K562 (cell line): ENCODE data around the gene UCHL5. TPM values are rescaled to one million over a fixed set of nuclear protein-coding genes. Genes with fewer than 3 reads are reported as not detected.
A peak's percentile ranks its signal among the peaks of the same experiment; 100 is the strongest.

ENCODE experiments used
- ARID1B ChIP-seq: fragments of 450-650 bp; IDR thresholded peaks from 2 replicates; pipeline ENCODE4 v1.6.1; 2016; ENCODE audit warnings: antibody characterized with exemption, mild to moderate bottlenecking, inconsistent platforms
- BACH1 ChIP-seq: fragments of 200-800 bp; sonication (Bioruptor generic); IDR thresholded peaks from 2 replicates; pipeline ENCODE4 v1.6.1; 2016; ENCODE audit warnings: missing genetic modification characterization, missing compliant biosample characterization
- CHCHD3 ChIP-seq: fragments of 250-450 bp; sonication (Bioruptor Pico); IDR thresholded peaks from 2 replicates; pipeline ENCODE4 v2.1.2; 2022; ENCODE audit warnings: mild to moderate bottlenecking
- EP300 ChIP-seq: IDR thresholded peaks from 2 replicates; pipeline ENCODE4 v1.6.1; 2012; ENCODE audit warnings: low read length, improper control_type of control experiment
- FOXK1 ChIP-seq: sonication (generic); formaldehyde crosslinking; IDR thresholded peaks from 2 replicates; pipeline ENCODE4 v1.8.0; 2022; ENCODE audit warnings: missing genetic modification reagents, mild to moderate bottlenecking, borderline replicate concordance
- MEF2D ChIP-seq: conservative IDR thresholded peaks from 2 replicates; pipeline ENCODE4 v1.6.1; 2016; ENCODE audit warnings: low read depth, missing genetic modification characterization, missing compliant biosample characterization
- NEUROD1 ChIP-seq: fragments of 150-350 bp; IDR thresholded peaks from 2 replicates; pipeline ENCODE4 v1.6.1; 2014; ENCODE audit warnings: borderline replicate concordance, low read length, low read depth; ENCODE audit not compliant: partially characterized antibody
- POLR2AphosphoS2 ChIP-seq: IDR thresholded peaks from 2 replicates; pipeline ENCODE4 v1.6.1; 2012; ENCODE audit warnings: low read length, improper control_type of control experiment
- PPARD ChIP-seq: fragments of 250-450 bp; sonication (Bioruptor Pico); IDR thresholded peaks from 2 replicates; pipeline ENCODE4 v1.8.0; 2022; ENCODE audit warnings: inconsistent platforms, mild to moderate bottlenecking, moderate library complexity
- TARDBP ChIP-seq: fragments of 450-650 bp; IDR thresholded peaks from 2 replicates; pipeline ENCODE4 v1.6.1; 2016
- TCF7 ChIP-seq: sonication (generic); IDR thresholded peaks from 2 replicates; pipeline ENCODE4 v1.6.1; 2016; ENCODE audit warnings: antibody characterized with exemption, borderline replicate concordance
- ZFP30 ChIP-seq: fragments of 250-450 bp; sonication (Bioruptor Pico); IDR thresholded peaks from 2 replicates; pipeline ENCODE4 v1.8.0; 2022; ENCODE audit warnings: moderate library complexity, mild to moderate bottlenecking, inconsistent platforms, borderline replicate concordance
- ZNF584 ChIP-seq: fragments of 200-800 bp; sonication (Bioruptor generic); IDR thresholded peaks from 2 replicates; pipeline ENCODE4 v1.6.1; 2016; ENCODE audit warnings: low read depth, mild to moderate bottlenecking, missing genetic modification characterization, missing compliant biosample characterization
- ZNF76 ChIP-seq: fragments of 250-450 bp; sonication (Bioruptor Pico); IDR thresholded peaks from 2 replicates; pipeline ENCODE4 v1.4.0; 2020; ENCODE audit warnings: mild to moderate bottlenecking, moderate library complexity, borderline replicate concordance
- polyA plus RNA-seq, 8 experiments: library from polyadenylated mRNA; depleted of rRNA in 4 of 8; stranded (reverse) in 5 of 8; unstranded in 3 of 8; fragments of >200 nt; fragmentation: Nextera tagmentation in 2 of 8; fragmentation: Illumina TruSeq in 1 of 8; extraction: Ambion mirVana in 2 of 8; extraction: Trizol in 1 of 8; gene quantifications; 2 replicates each; pipeline versions ENCODE4 v1.2.1 to v1.2.3, GENCODE V29; 2011 to 2014; ENCODE audit warnings: inconsistent platforms in 1 of 8, missing spikeins in 1 of 8
- total RNA-seq, 7 experiments: library from RNA; depleted of rRNA in 6 of 7; stranded (reverse); fragments of >200 nt in 6 of 7; fragmentation: Illumina TruSeq in 2 of 7; extraction: Trizol in 2 of 7; gene quantifications; 2 replicates each; pipeline versions ENCODE4 v1.2.1 to v1.2.3, GENCODE V29; 2011 to 2021; ENCODE audit warnings: low replicate concordance in 1 of 7
- TF ChIP-seq, protein P1 (sequence below): fragments of 450-650 bp; IDR thresholded peaks from 2 replicates; pipeline ENCODE4 v1.6.1; 2016; ENCODE audit warnings: low read depth
- TF ChIP-seq, protein P2 (sequence below): sonication (generic); formaldehyde crosslinking; IDR thresholded peaks from 2 replicates; pipeline ENCODE4 v1.9.0; 2022; ENCODE audit warnings: mild to moderate bottlenecking, missing genetic modification reagents
- TF ChIP-seq, protein P3 (sequence below): IDR thresholded peaks from 3 replicates; pipeline ENCODE4 v1.6.1; 2011; ENCODE audit warnings: borderline replicate concordance, mild to moderate bottlenecking; ENCODE audit not compliant: insufficient read length, insufficient read depth
- TF ChIP-seq, protein P4 (sequence below): sonication (generic); formaldehyde crosslinking; IDR thresholded peaks from 2 replicates; pipeline ENCODE4 v1.8.0; 2022; ENCODE audit warnings: mild to moderate bottlenecking, missing genetic modification reagents
- TF ChIP-seq, protein P5 (sequence below): sonication (generic); formaldehyde crosslinking; IDR thresholded peaks from 2 replicates; pipeline ENCODE4 v1.8.0; 2022; ENCODE audit warnings: missing genetic modification reagents, mild to moderate bottlenecking, borderline replicate concordance

UCHL5 gene
- total and polyA plus RNA-seq, 9 of the 15 experiments (the other 6 are each of a cell fraction or from before 2014, with no cell fraction given), result 61.0 to 206 (median 122) TPM

DNA sequence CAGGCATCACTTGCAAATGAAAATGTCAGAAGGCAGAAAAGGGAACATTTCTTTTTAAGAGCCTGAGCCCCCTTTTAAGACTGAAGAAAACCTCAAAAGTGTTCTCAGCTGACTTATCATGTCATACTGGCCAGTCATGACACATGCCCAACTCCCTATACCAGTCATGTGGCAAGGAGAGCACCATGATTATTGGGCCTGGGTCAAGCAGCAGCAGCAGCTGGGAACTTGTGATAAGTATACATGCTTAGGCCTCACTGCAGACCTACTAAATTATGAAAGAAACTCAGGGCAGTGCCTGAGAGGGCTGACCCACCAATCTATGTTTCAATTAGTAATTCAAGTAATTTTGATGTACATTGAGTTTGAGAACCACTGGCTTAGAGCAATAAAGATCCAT lies 8.9 kb upstream of the UCHL5 start (continued):
- TF ChIP-seq, protein P1, sequence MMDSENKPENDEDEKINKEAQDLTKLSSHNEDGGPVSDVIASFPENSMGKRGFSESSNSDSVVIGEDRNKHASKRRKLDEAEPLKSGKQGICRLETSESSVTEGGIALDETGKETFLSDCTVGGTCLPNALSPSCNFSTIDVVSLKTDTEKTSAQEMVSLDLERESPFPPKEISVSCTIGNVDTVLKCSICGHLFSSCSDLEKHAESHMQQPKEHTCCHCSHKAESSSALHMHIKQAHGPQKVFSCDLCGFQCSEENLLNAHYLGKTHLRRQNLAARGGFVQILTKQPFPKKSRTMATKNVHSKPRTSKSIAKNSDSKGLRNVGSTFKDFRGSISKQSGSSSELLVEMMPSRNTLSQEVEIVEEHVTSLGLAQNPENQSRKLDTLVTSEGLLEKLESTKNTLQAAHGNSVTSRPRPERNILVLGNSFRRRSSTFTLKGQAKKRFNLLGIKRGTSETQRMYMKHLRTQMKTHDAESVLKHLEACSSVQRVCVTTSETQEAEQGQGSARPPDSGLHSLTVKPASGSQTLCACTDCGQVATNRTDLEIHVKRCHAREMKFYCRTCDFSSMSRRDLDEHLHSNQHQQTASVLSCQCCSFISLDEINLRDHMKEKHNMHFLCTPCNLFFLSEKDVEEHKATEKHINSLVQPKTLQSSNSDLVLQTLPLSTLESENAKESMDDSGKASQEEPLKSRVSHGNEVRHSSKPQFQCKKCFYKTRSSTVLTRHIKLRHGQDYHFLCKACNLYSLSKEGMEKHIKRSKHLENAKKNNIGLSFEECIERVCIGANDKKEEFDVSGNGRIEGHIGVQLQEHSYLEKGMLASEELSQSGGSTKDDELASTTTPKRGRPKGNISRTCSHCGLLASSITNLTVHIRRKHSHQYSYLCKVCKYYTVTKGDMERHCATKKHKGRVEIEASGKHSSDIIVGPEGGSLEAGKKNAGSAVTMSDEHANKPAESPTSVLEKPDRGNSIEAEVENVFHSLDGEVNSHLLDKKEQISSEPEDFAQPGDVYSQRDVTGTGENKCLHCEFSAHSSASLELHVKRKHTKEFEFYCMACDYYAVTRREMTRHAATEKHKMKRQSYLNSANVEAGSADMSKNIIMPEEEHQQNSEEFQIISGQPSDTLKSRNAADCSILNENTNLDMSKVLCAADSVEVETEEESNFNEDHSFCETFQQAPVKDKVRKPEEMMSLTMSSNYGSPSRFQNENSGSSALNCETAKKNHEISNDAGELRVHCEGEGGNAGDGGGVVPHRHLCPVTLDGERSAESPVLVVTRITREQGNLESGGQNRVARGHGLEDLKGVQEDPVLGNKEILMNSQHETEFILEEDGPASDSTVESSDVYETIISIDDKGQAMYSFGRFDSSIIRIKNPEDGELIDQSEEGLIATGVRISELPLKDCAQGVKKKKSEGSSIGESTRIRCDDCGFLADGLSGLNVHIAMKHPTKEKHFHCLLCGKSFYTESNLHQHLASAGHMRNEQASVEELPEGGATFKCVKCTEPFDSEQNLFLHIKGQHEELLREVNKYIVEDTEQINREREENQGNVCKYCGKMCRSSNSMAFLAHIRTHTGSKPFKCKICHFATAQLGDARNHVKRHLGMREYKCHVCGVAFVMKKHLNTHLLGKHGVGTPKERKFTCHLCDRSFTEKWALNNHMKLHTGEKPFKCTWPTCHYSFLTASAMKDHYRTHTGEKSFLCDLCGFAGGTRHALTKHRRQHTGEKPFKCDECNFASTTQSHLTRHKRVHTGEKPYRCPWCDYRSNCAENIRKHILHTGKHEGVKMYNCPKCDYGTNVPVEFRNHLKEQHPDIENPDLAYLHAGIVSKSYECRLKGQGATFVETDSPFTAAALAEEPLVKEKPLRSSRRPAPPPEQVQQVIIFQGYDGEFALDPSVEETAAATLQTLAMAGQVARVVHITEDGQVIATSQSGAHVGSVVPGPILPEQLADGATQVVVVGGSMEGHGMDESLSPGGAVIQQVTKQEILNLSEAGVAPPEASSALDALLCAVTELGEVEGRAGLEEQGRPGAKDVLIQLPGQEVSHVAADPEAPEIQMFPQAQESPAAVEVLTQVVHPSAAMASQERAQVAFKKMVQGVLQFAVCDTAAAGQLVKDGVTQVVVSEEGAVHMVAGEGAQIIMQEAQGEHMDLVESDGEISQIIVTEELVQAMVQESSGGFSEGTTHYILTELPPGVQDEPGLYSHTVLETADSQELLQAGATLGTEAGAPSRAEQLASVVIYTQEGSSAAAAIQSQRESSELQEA, result no peak
- TF ChIP-seq ARID1B, result peak; percentile 85
- TF ChIP-seq TCF7, result no peak
- no peak for TF ChIP-seq MEF2D (tag)
- TF ChIP-seq TARDBP, result no peak
- TF ChIP-seq, protein P2, sequence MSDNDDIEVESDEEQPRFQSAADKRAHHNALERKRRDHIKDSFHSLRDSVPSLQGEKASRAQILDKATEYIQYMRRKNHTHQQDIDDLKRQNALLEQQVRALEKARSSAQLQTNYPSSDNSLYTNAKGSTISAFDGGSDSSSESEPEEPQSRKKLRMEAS (CRISPR knock-in tag), result peak; percentile 21; the same call in 1 of the 2 replicates
- TF ChIP-seq FOXK1 (CRISPR knock-in tag), result no peak
- TF ChIP-seq ZFP30, result no peak
- TF ChIP-seq EP300, result peak; percentile 69; the same call in 1 of the 2 replicates
- TF ChIP-seq PPARD (CRISPR knock-in tag), result no peak
- peak; percentile 35 for TF ChIP-seq NEUROD1
- TF ChIP-seq BACH1 (tag), result peak; percentile 51; the same call in 1 of the 2 replicates
- no peak for TF ChIP-seq ZNF76 (CRISPR knock-in tag)
- TF ChIP-seq POLR2AphosphoS2, result no peak
- TF ChIP-seq, protein P3, sequence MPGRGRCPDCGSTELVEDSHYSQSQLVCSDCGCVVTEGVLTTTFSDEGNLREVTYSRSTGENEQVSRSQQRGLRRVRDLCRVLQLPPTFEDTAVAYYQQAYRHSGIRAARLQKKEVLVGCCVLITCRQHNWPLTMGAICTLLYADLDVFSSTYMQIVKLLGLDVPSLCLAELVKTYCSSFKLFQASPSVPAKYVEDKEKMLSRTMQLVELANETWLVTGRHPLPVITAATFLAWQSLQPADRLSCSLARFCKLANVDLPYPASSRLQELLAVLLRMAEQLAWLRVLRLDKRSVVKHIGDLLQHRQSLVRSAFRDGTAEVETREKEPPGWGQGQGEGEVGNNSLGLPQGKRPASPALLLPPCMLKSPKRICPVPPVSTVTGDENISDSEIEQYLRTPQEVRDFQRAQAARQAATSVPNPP, result no peak
- TF ChIP-seq, protein P4, sequence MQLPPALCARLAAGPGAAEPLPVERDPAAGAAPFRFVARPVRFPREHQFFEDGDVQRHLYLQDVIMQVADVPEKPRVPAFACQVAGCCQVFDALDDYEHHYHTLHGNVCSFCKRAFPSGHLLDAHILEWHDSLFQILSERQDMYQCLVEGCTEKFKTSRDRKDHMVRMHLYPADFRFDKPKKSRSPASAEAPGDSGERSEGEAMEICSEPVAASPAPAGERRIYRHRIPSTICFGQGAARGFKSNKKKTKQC (CRISPR knock-in tag), result no peak
- TF ChIP-seq, protein P5, sequence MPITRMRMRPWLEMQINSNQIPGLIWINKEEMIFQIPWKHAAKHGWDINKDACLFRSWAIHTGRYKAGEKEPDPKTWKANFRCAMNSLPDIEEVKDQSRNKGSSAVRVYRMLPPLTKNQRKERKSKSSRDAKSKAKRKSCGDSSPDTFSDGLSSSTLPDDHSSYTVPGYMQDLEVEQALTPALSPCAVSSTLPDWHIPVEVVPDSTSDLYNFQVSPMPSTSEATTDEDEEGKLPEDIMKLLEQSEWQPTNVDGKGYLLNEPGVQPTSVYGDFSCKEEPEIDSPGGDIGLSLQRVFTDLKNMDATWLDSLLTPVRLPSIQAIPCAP (CRISPR knock-in tag), result no peak
- TF ChIP-seq ZNF584 (CRISPR knock-in tag), result 0 out of 2 replicates have a peak, but pooled peaks have one; percentile 33
- no peak for TF ChIP-seq CHCHD3
